H1 (cell line): ENCODE data around the gene MKX. TPM values are rescaled to one million over a fixed set of nuclear protein-coding genes. Genes with fewer than 3 reads are reported as not detected.

Experiments
- CTCF ChIA-PET: fragments of 300-600 bp; sonication (Branson Sonifier 250); formaldehyde crosslinking; loops from one replicate; lab custom pipeline; 2021; ENCODE audit not compliant: partially characterized antibody; lab: Charles Lee
- POLR2A ChIA-PET: fragments of 300-600 bp; sonication (Branson Sonifier 250); formaldehyde crosslinking; loops from one replicate; lab custom pipeline; 2021; ENCODE audit warnings: inconsistent platforms; ENCODE audit not compliant: partially characterized antibody; lab: Charles Lee
- DNase-seq, 2 experiments: peaks; one replicate each; pipeline versions ENCODE4 v3.0.0 to v3.0.0-alpha.2; 2010 to 2022; ENCODE audit warnings: low spot score in 2 of 2, low read depth in 1 of 2, mixed read lengths in 1 of 2
- FAIRE-seq: peaks from 2 replicates; lab custom pipeline; 2011; peaks lifted over from hg19 to GRCh38; lab: Jason Lieb, UNC
- H2AFZ ChIP-seq: 2 replicates; pipeline ENCODE4 v1.8.1; 2012; ENCODE audit warnings: low read length, inconsistent platforms
- H2AK5ac ChIP-seq: 2 replicates; pipeline ENCODE4 v1.6.1; 2013; ENCODE audit warnings: low read depth, low read length
- H2BK120ac ChIP-seq: replicated peaks from 2 replicates; pipeline ENCODE3; 2013; ENCODE audit warnings: low read depth, low read length, inconsistent platforms
- H2BK12ac ChIP-seq: 2 replicates; pipeline ENCODE4 v1.6.1; 2013; ENCODE audit warnings: low read depth, low read length
- H2BK15ac ChIP-seq: 2 replicates; pipeline ENCODE4 v1.6.1; 2013; ENCODE audit warnings: low read length
- H2BK20ac ChIP-seq: 2 replicates; pipeline ENCODE4 v1.6.1; 2013; ENCODE audit warnings: low read length
- H2BK5ac ChIP-seq: 2 replicates; pipeline ENCODE4 v1.6.1; 2013; ENCODE audit warnings: low read depth, low read length
- H3K14ac ChIP-seq: 2 replicates; pipeline ENCODE4 v1.6.1; 2013; ENCODE audit warnings: inconsistent platforms; ENCODE audit not compliant: insufficient read length
- H3K18ac ChIP-seq: 2 replicates; pipeline ENCODE4 v1.6.1; 2013; ENCODE audit warnings: low read length; ENCODE audit errors: extremely low read depth
- H3K23ac ChIP-seq: 2 replicates; pipeline ENCODE4 v1.6.1; 2013; ENCODE audit warnings: inconsistent platforms; ENCODE audit not compliant: insufficient read length
- H3K23me2 ChIP-seq: 2 replicates; pipeline ENCODE4 v1.6.1; 2013; ENCODE audit warnings: low read depth, low read length
- H3K27ac ChIP-seq: 2 replicates; pipeline ENCODE4 v1.6.1; 2011; ENCODE audit warnings: low read depth, low read length, inconsistent platforms
- H3K27me3 ChIP-seq, 4 experiments: replicated peaks in 1 of 4; 1 replicate in 1 of 4; 2 replicates in 3 of 4; pipeline versions ENCODE4 v1.6.1 to v1.8.1; 2011 to 2013; ENCODE audit warnings: low read length in 3 of 4, mild to moderate bottlenecking in 3 of 4, inconsistent platforms in 2 of 4, mixed read lengths in 2 of 4, moderate library complexity in 1 of 4; ENCODE audit not compliant: control insufficient read depth in 3 of 4, insufficient read depth in 3 of 4; ENCODE audit errors: extremely low read depth in 1 of 4
- H3K36me3 ChIP-seq, 4 experiments: 2 replicates each; pipeline versions ENCODE4 v1.6.1 to v1.8.1; 2011 to 2013; ENCODE audit warnings: mild to moderate bottlenecking in 4 of 4, low read length in 3 of 4, moderate library complexity in 2 of 4, control low read depth in 1 of 4, inconsistent platforms in 1 of 4; ENCODE audit not compliant: insufficient read depth in 4 of 4, control insufficient read depth in 2 of 4
- H3K4ac ChIP-seq: replicated peaks from 2 replicates; pipeline ENCODE3; 2013; ENCODE audit warnings: low read length, low read depth, mixed read lengths, inconsistent platforms; ENCODE audit not compliant: insufficient read length
- H3K4me1 ChIP-seq, 4 experiments: replicated peaks in 1 of 4; 1 replicate in 1 of 4; 2 replicates in 3 of 4; pipeline versions ENCODE4 v1.6.1 to v1.8.1; 2011 to 2013; ENCODE audit warnings: low read length in 3 of 4, inconsistent platforms in 2 of 4, mixed read lengths in 1 of 4; ENCODE audit not compliant: insufficient read depth in 4 of 4, control insufficient read depth in 3 of 4
- H3K4me2 ChIP-seq, 2 experiments: 2 replicates each; pipeline versions ENCODE4 v1.6.1 to v1.8.1; 2011 to 2013; ENCODE audit warnings: low read depth in 2 of 2, low read length in 2 of 2, control low read depth in 1 of 2, inconsistent platforms in 1 of 2, mild to moderate bottlenecking in 1 of 2; ENCODE audit not compliant: insufficient read depth in 1 of 2
- H3K4me3 ChIP-seq, 4 experiments: fragments of 200-600, 300-600 bp in 1 of 4; sonication (generic), shearing (Covaris generic), sonication (Bioruptor Twin) in 1 of 4; 2 replicates each; pipeline versions ENCODE4 v1.5.1 to v1.8.1; 2011 to 2016; ENCODE audit warnings: low read length in 4 of 4, low read depth in 3 of 4, control low read depth in 2 of 4, inconsistent platforms in 2 of 4, mild to moderate bottlenecking in 2 of 4, mixed read lengths in 1 of 4, moderate library complexity in 1 of 4; ENCODE audit not compliant: insufficient read depth in 2 of 4; ENCODE audit errors: extremely low read depth in 1 of 4
- H3K56ac ChIP-seq: replicated peaks from 2 replicates; pipeline ENCODE3; 2013; ENCODE audit warnings: low read depth, mild to moderate bottlenecking, mixed read lengths, low read length, inconsistent platforms; ENCODE audit not compliant: insufficient read length
- H3K79me1 ChIP-seq: 2 replicates; pipeline ENCODE4 v1.6.1; 2013; ENCODE audit warnings: low read depth, low read length, control low read depth
- H3K79me2 ChIP-seq, 2 experiments: 2 replicates each; pipeline versions ENCODE4 v1.6.1 to v1.8.1; 2012 to 2013; ENCODE audit warnings: low read length in 2 of 2, mild to moderate bottlenecking in 2 of 2, inconsistent platforms in 1 of 2; ENCODE audit not compliant: insufficient read depth in 2 of 2, control insufficient read depth in 1 of 2
- H3K9ac ChIP-seq, 4 experiments: replicated peaks in 1 of 4; 1 replicate in 1 of 4; 2 replicates in 3 of 4; pipeline versions ENCODE4 v1.6.1 to v1.8.1; 2011 to 2013; ENCODE audit warnings: low read depth in 3 of 4, low read length in 3 of 4, control low read depth in 2 of 4, mild to moderate bottlenecking in 2 of 4, moderate library complexity in 2 of 4, inconsistent platforms in 1 of 4; ENCODE audit errors: extremely low read depth in 1 of 4
- H3K9me3 ChIP-seq, 2 experiments: 2 replicates each; pipeline versions ENCODE4 v1.6.1 to v1.8.1; 2012 to 2013; ENCODE audit warnings: mild to moderate bottlenecking in 2 of 2, moderate library complexity in 2 of 2, control low read depth in 1 of 2, inconsistent platforms in 1 of 2, low read depth in 1 of 2, low read length in 1 of 2, mixed read lengths in 1 of 2; ENCODE audit not compliant: insufficient read depth in 2 of 2
- H4K20me1 ChIP-seq, 2 experiments: replicated peaks in 1 of 2; 2 replicates each; pipeline versions ENCODE3 to v1.8.1; 2011 to 2013; ENCODE audit warnings: inconsistent platforms in 2 of 2, low read length in 2 of 2, mild to moderate bottlenecking in 1 of 2; ENCODE audit not compliant: insufficient read depth in 2 of 2, control insufficient read depth in 1 of 2
- H4K5ac ChIP-seq: 2 replicates; pipeline ENCODE4 v1.6.1; 2013; ENCODE audit warnings: low read length, low read depth, mixed read lengths, inconsistent platforms; ENCODE audit not compliant: insufficient read length
- H4K8ac ChIP-seq: 2 replicates; pipeline ENCODE4 v1.8.0; 2013; ENCODE audit warnings: mild to moderate bottlenecking, moderate library complexity, low read length, inconsistent platforms; ENCODE audit not compliant: insufficient read depth; ENCODE audit errors: extremely low read depth
- H4K91ac ChIP-seq: replicated peaks from 2 replicates; pipeline ENCODE3; 2013; ENCODE audit warnings: low read length, mixed read lengths, inconsistent platforms; ENCODE audit not compliant: insufficient read length
- BRCA1 ChIP-seq: IDR thresholded peaks from 2 replicates; pipeline ENCODE4 v1.6.1; 2012; ENCODE audit warnings: low read depth, low read length, improper control_type of control experiment
- E2F6 ChIP-seq: IDR thresholded peaks from 2 replicates; pipeline ENCODE4 v1.6.1; 2012; ENCODE audit warnings: inconsistent platforms
- FOSL1 ChIP-seq: IDR thresholded peaks from 2 replicates; pipeline ENCODE4 v1.6.1; 2011; ENCODE audit warnings: mild to moderate bottlenecking, low read depth, low read length, moderate library complexity; ENCODE audit not compliant: insufficient read depth
- JUND ChIP-seq: IDR thresholded peaks from 2 replicates; pipeline ENCODE4 v1.6.1; 2011; ENCODE audit warnings: mild to moderate bottlenecking, improper control_type of control experiment, low read length
- NANOG ChIP-seq: IDR thresholded peaks from 2 replicates; pipeline ENCODE4 v1.6.1; 2011; ENCODE audit warnings: low read length, low read depth, mild to moderate bottlenecking, inconsistent platforms; ENCODE audit not compliant: insufficient read depth, poor library complexity, severe bottlenecking
- NRF1 ChIP-seq: IDR thresholded peaks from 2 replicates; pipeline ENCODE4 v1.6.1; 2011; ENCODE audit warnings: mild to moderate bottlenecking, low read depth, low read length, improper control_type of control experiment
- RAD21 ChIP-seq, 2 experiments: IDR thresholded peaks in 1 of 2; conservative IDR thresholded peaks in 1 of 2; 2 replicates each; pipeline ENCODE4 v1.6.1; 2011; ENCODE audit warnings: low read depth in 2 of 2, low read length in 2 of 2, improper control_type of control experiment in 1 of 2, inconsistent platforms in 1 of 2, mild to moderate bottlenecking in 1 of 2, moderate library complexity in 1 of 2
- RXRA ChIP-seq: IDR thresholded peaks from 2 replicates; pipeline ENCODE4 v1.6.1; 2011; ENCODE audit warnings: low read depth, mild to moderate bottlenecking, low read length, moderate library complexity; ENCODE audit not compliant: insufficient read depth
- SP2 ChIP-seq: IDR thresholded peaks from 2 replicates; pipeline ENCODE4 v1.6.1; 2012; ENCODE audit warnings: mild to moderate bottlenecking, low read length, inconsistent platforms
- SRF ChIP-seq: IDR thresholded peaks from 2 replicates; pipeline ENCODE4 v1.6.1; 2011; ENCODE audit warnings: mild to moderate bottlenecking, low read depth, low read length, moderate library complexity
- SUZ12 ChIP-seq: fragments of 200-600 bp; sonication (generic); IDR thresholded peaks from 2 replicates; pipeline ENCODE4 v1.6.1; 2012; ENCODE audit warnings: mild to moderate bottlenecking, inconsistent platforms, low read length, moderate library complexity, mixed read lengths
- TAF7 ChIP-seq: optimal IDR thresholded peaks from 2 replicates; pipeline ENCODE3; 2011; ENCODE audit warnings: low read depth, mild to moderate bottlenecking, inconsistent platforms, low read length, moderate library complexity, borderline replicate concordance
- WGBS, 2 experiments: shearing (Covaris generic) in 1 of 2; methylation state at CpG; one replicate each; pipeline versions ENCODE4 v1.1.6 to v1.1.7; 2013 to 2015; ENCODE audit warnings: low lambda C conversion rate in 2 of 2, mixed read lengths in 2 of 2, inconsistent platforms in 1 of 2, low coverage in 1 of 2, missing lambda C conversion rate in 1 of 2; ENCODE audit not compliant: insufficient replicate concordance in 2 of 2, insufficient coverage in 1 of 2, insufficient read length in 1 of 2; ENCODE audit errors: extremely low coverage in 1 of 2, missing lambda C conversion rate in 1 of 2; 5-methylcytosine and 5-hydroxymethylcytosine counted together
- polyA plus RNA-seq, 7 experiments: library from polyadenylated mRNA; depleted of rRNA in 3 of 7; stranded (reverse) in 5 of 7; unstranded in 2 of 7; fragments of >200 nt in 5 of 7; fragments of 200-250 nt in 2 of 7; gene quantifications; 1 replicate in 5 of 7; 2 replicates in 1 of 7; 4 replicates in 1 of 7; pipeline versions ENCODE4 v1.2.1 to v1.2.3, GENCODE V29; 2011 to 2013; ENCODE audit warnings: missing spikeins in 2 of 7, mixed read lengths in 2 of 7
- total RNA-seq: library from RNA; stranded (reverse); fragmentation: NEBNext Ultra II Directional; extraction: Animal tissue kit (Norgen Biotek cat#: 25700); gene quantifications from 2 replicates; pipeline ENCODE4 v1.2.1, GENCODE V29; 2021

The MKX gene
- total and polyA plus RNA-seq, 2 of the 8 experiments (the other 6 are each of a cell fraction or from before 2014, with no cell fraction given), result 0.21 to 1.3 TPM

- no peak overlapping the region for H3K27ac ChIP-seq
- ChIA-PET POLR2A (no interaction called here), CTCF (interaction anchor here (0.6 kb wide), 1 partner anchor 37 kb away, joined by 3 read pairs; no protein-coding TSS in a partner anchor)
- no peak overlapping the region for H2BK15ac ChIP-seq
- TF ChIP-seq NRF1 (no peak), RXRA (no peak), BRCA1 (no peak), JUND (no peak), E2F6 (no peak), NANOG (no peak), SRF (no peak), FOSL1 (no peak), SUZ12 (no peak), TAF7 (no peak), RAD21 (IDR thresholded peaks at IDR 0.05 in 1 of 2, conservative IDR thresholded peaks at IDR 0.05 in 1 of 2; ENCODE audit: low read depth in 2 of 2, low read length in 2 of 2) (no peak), SP2 (no peak)
- no peaks in the 10 kb centered on the region for H4K20me1 ChIP-seq
- H2BK5ac ChIP-seq, result no peak overlapping the region
- no peaks in the 10 kb centered on the region for H3K4me1 ChIP-seq
- WGBS, 2 experiments, result 87% methylated on average over 2 of the region's 2 CpGs; no CpG with 5 or more reads in 1 of the 2 experiments
- no peak overlapping the region for H3K14ac ChIP-seq
- H3K18ac ChIP-seq, result no peak overlapping the region
- H2BK120ac ChIP-seq, result no peak overlapping the region
- H4K91ac ChIP-seq, result no peak overlapping the region
- no peak overlapping the region for H3K23ac ChIP-seq
- H3K9me3 ChIP-seq, result no peaks in the 10 kb centered on the region
- H3K9ac ChIP-seq, result no peak overlapping the region
- H4K5ac ChIP-seq, result no peak overlapping the region
- no peak overlapping the region for H3K4me2 ChIP-seq
- H2BK12ac ChIP-seq, result no peak overlapping the region
- H3K4ac ChIP-seq, result no peak overlapping the region
- no peaks in the 10 kb centered on the region for H3K36me3 ChIP-seq
- no peaks in the 10 kb centered on the region for H3K79me1 ChIP-seq
- H3K4me3 ChIP-seq, result no peak overlapping the region
- H4K8ac ChIP-seq, result no peak overlapping the region
- no peak overlapping the region for H3K56ac ChIP-seq
- no peaks in the 10 kb centered on the region for H3K79me2 ChIP-seq
- no peak overlapping the region for H2AFZ ChIP-seq
- no peaks in the 10 kb centered on the region for H3K27me3 ChIP-seq
- FAIRE-seq (no peak), DNase-seq (no peak)
- H2BK20ac ChIP-seq, result no peak overlapping the region
- no peak overlapping the region for H2AK5ac ChIP-seq
- H3K23me2 ChIP-seq, result no peaks in the 10 kb centered on the region
These were observed 103.5 kb downstream of the MKX start for GRCh38 chr10:27642023-27642589.
